Spleen (tissue), 11 donors: ENCODE measurements around the gene SNX13. TPM values are rescaled to one million over a fixed set of nuclear protein-coding genes. Genes with fewer than 3 reads are reported as not detected.

ENCODE experiments used
- DNase-seq: peaks from one replicate; pipeline ENCODE4 v3.0.0-alpha.2; 2020
- H3K27ac ChIP-seq, 8 donors: fragments of 200-600 bp; sonication (generic) in 7 of 8; 1 replicate in 4 of 8; 2 replicates in 4 of 8; pipeline versions ENCODE4 v1.5.0 to v1.8.0; 2016 to 2021; ENCODE audit warnings: inconsistent platforms in 4 of 8, mild to moderate bottlenecking in 4 of 8, moderate library complexity in 1 of 8
- H3K27me3 ChIP-seq, 7 donors: fragments of 200-600 bp; sonication (generic) in 6 of 7; replicated peaks in 1 of 7; 1 replicate in 4 of 7; 2 replicates in 3 of 7; pipeline versions ENCODE4 v1.5.0 to v1.8.0; 2016 to 2021; ENCODE audit warnings: inconsistent platforms in 3 of 7, mild to moderate bottlenecking in 1 of 7
- H3K36me3 ChIP-seq, 6 donors: fragments of 200-600 bp; sonication (generic) in 5 of 6; 1 replicate in 4 of 6; 2 replicates in 2 of 6; pipeline versions ENCODE4 v1.5.0 to v1.8.0; 2016 to 2021; ENCODE audit warnings: inconsistent platforms in 2 of 6
- H3K4me1 ChIP-seq, 6 donors: fragments of 200-600 bp; sonication (generic) in 5 of 6; 1 replicate in 3 of 6; 2 replicates in 3 of 6; pipeline versions ENCODE4 v1.5.0 to v1.8.0; 2016 to 2021; ENCODE audit warnings: inconsistent platforms in 3 of 6
- H3K4me3 ChIP-seq, 8 donors: fragments of 200-600 bp; sonication (generic) in 7 of 8; 1 replicate in 4 of 8; 2 replicates in 4 of 8; pipeline versions ENCODE4 v1.5.0 to v1.8.0; 2016 to 2021; ENCODE audit warnings: inconsistent platforms in 4 of 8, mild to moderate bottlenecking in 4 of 8, moderate library complexity in 2 of 8
- H3K9me3 ChIP-seq, 8 donors: fragments of 200-600 bp; sonication (generic) in 7 of 8; 1 replicate in 4 of 8; 2 replicates in 4 of 8; pipeline versions ENCODE4 v1.5.0 to v1.8.0; 2016 to 2021; ENCODE audit warnings: inconsistent platforms in 4 of 8
- POLR2A ChIP-seq, 3 donors: fragments of 450-650 bp; IDR thresholded peaks; one replicate each; pipeline ENCODE4 v1.5.1; 2017; ENCODE audit warnings: antibody characterized with exemption in 3 of 3, mild to moderate bottlenecking in 1 of 3
- POLR2AphosphoS5 ChIP-seq, 3 donors: sonication (generic); formaldehyde crosslinking; IDR thresholded peaks; one replicate each; pipeline ENCODE4 v1.5.1; 2017; ENCODE audit warnings: antibody characterized with exemption in 3 of 3
- WGBS, 5 donors: extraction: QIAGEN DNeasy Blood & Tissue Kit in 3 of 5; methylation state at CpG; one replicate each; pipeline versions ENCODE4 v1.1.5 to v1.1.7; 2013 to 2018; 5-methylcytosine and 5-hydroxymethylcytosine counted together
- intact Hi-C: fragments of 100-400 bp; cut with DNase I; formaldehyde crosslinking; loops from one replicate; pipeline ENCODE4 v1.15.0; 2023; ENCODE audit warnings: low total_unique reads
- polyA plus RNA-seq, 3 donors: library from polyadenylated mRNA; stranded (reverse); fragments of 200-250 nt; gene quantifications; one replicate each; pipeline ENCODE4 v1.2.1, GENCODE V29; 2013
- total RNA-seq, 7 donors: library from RNA; depleted of rRNA in 3 of 7; stranded (reverse); fragments of >200 nt in 3 of 7; fragmentation: NEBNext Ultra II Directional in 4 of 7; extraction: Animal tissue kit (Norgen Biotek cat#: 25700) in 4 of 7; gene quantifications; one replicate each; pipeline versions ENCODE4 v1.1.0 to v1.2.1, GENCODE V29; 2016 to 2021
- TF ChIP-seq, protein P1 (sequence below), 11 experiments: fragments of 200-600 bp in 7 of 11; fragments of 450-650 bp in 4 of 11; sonication (generic) in 4 of 11; IDR thresholded peaks in 8 of 11; conservative IDR thresholded peaks in 3 of 11; 1 replicate in 7 of 11; 2 replicates in 4 of 11; pipeline versions ENCODE4 v1.4.0 to v1.8.0; 2016 to 2021; ENCODE audit warnings: antibody characterized with exemption in 11 of 11, inconsistent platforms in 4 of 11, mild to moderate bottlenecking in 1 of 11
- donor health status: healthy with polysubstance abuse.
- donor health status: DM: no; HTN: no; CAD: no; lungs with moderate emphysema.
- donor health status: DM: no; HTN: no; CAD: no.
- donor health status: Bipolar disorder and iron deficiency.
- donor health status: healthy.
- donor health status: DM: no; HTN: no; CAD: no.
- donor health status: DM: yes; HTN: yes; CAD: no.

SNX13 gene
- total and polyA plus RNA-seq, 10 donors, result 5.7 to 79.8 (median 55.8) TPM

DNA sequence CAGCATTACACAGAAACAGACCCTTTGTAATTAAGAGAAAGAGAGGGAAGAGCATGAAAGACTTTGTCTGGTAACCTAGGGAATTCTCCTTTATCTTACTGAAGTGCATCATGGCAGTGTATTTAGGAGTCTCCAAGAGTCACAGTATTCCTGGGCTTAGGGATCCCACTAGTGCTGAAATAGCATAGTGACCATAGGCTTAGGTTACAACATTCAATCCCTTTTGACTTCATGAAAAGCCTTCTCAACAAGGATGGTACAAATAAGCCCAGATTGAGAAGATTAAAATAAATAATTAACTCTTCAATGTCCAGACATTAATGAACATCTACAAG, 76.5 kb downstream of the SNX13 start:
- DNase-seq, result no peak
- Histone ChIP-seq H3K27ac (peak overlapping the region in 1 of 8 donors; percentile 17), H3K27me3 (no peaks in the 10 kb centered on the region), H3K9me3 (peaks cover 0 to 31% (median 24%) of the 10 kb centered on the region in 8 donors), H3K4me3 (no peak overlapping the region), H3K4me1 (peaks cover 0 to 39% (median 10%) of the 10 kb centered on the region in 6 donors), H3K36me3 (peaks cover 5 to 84% (median 47%) of the 10 kb centered on the region in 6 donors)
- TF ChIP-seq, protein P1, sequence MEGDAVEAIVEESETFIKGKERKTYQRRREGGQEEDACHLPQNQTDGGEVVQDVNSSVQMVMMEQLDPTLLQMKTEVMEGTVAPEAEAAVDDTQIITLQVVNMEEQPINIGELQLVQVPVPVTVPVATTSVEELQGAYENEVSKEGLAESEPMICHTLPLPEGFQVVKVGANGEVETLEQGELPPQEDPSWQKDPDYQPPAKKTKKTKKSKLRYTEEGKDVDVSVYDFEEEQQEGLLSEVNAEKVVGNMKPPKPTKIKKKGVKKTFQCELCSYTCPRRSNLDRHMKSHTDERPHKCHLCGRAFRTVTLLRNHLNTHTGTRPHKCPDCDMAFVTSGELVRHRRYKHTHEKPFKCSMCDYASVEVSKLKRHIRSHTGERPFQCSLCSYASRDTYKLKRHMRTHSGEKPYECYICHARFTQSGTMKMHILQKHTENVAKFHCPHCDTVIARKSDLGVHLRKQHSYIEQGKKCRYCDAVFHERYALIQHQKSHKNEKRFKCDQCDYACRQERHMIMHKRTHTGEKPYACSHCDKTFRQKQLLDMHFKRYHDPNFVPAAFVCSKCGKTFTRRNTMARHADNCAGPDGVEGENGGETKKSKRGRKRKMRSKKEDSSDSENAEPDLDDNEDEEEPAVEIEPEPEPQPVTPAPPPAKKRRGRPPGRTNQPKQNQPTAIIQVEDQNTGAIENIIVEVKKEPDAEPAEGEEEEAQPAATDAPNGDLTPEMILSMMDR (IDR thresholded peaks at IDR 0.05 in 8 of 11, conservative IDR thresholded peaks at IDR 0.05 in 3 of 11), result no peak
- no peak for TF ChIP-seq POLR2AphosphoS5 (IDR thresholded peaks at IDR 0.05)
- TF ChIP-seq POLR2A (IDR thresholded peaks at IDR 0.05), result no peak
- intact Hi-C loops, result no loop called here

DNA sequence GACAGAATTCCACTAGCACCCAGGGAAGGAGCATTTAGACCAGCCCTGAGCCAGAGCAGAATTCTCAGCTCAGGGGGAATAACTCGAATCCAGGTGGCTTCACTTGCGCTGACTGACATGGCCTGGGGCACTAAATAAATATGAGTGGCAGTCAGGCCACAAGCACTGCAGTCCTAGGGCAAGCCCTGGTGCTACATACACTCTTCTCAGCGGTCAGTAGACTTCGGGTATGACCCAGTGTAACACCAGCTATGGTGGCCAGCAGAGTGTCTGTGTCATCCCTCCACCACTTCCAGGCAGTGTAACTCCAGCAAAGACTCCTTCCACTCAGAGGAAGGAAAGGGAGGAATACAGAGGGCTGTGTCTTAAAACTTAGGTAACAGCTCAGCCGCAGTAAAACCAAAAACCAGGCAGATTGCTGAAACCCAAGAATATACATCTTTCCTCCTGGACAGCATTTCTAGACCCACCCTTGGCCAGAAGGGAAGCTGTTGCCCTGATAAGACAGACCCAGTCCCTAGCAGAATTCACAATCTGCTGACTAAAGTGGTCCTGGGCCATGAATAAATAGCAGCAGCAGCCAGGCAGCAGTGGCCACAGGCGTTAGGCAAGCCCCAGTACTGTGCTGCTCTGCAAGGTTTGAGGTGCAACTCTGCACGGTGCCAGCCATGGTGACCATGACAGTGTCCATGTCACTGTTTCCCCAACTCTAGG, 77.0 kb downstream of the SNX13 start:
- Histone ChIP-seq H3K4me3 (no peak overlapping the region), H3K27me3 (no peaks in the 10 kb centered on the region), H3K9me3 (peaks cover 0 to 31% (median 24%) of the 10 kb centered on the region in 8 donors), H3K27ac (peak overlapping the region in 1 of 8 donors; percentile 17), H3K36me3 (peaks cover 5 to 79% (median 46%) of the 10 kb centered on the region in 6 donors), H3K4me1 (peaks cover 0 to 39% (median 10%) of the 10 kb centered on the region in 6 donors)
- no peak for TF ChIP-seq POLR2AphosphoS5 (IDR thresholded peaks at IDR 0.05)
- no peak for TF ChIP-seq POLR2A (IDR thresholded peaks at IDR 0.05)
- TF ChIP-seq, protein P1 (IDR thresholded peaks at IDR 0.05 in 8 of 11, conservative IDR thresholded peaks at IDR 0.05 in 3 of 11), result no peak
- no peak for DNase-seq
- intact Hi-C loops, result no loop called here
- WGBS, 5 donors, result 79 to 96% (median 87%) methylated on average over 7 of the region's 7 CpGs

- no peak for TF ChIP-seq POLR2A (IDR thresholded peaks at IDR 0.05)
- TF ChIP-seq POLR2AphosphoS5 (IDR thresholded peaks at IDR 0.05), result no peak
- TF ChIP-seq, protein P1 (IDR thresholded peaks at IDR 0.05 in 8 of 11, conservative IDR thresholded peaks at IDR 0.05 in 3 of 11), result no peak
Measured at GRCh38 chr7:17856251-17856650, 84.0 kb downstream of the SNX13 start.

GRCh38 chr7:17855202-17855601, 85.1 kb downstream of the SNX13 start:
- Histone ChIP-seq H3K9me3 (peaks cover 0 to 20% (median 17%) of the 10 kb centered on the region in 8 donors), H3K36me3 (peaks cover 0 to 64% (median 12%) of the 10 kb centered on the region in 6 donors), H3K4me3 (no peak overlapping the region), H3K27ac (no peak overlapping the region), H3K27me3 (no peaks in the 10 kb centered on the region), H3K4me1 (peaks cover 0 to under 1% (median 0%) of the 10 kb centered on the region in 6 donors)
- no peak for TF ChIP-seq POLR2A (IDR thresholded peaks at IDR 0.05)
- TF ChIP-seq POLR2AphosphoS5 (IDR thresholded peaks at IDR 0.05), result no peak
- TF ChIP-seq, protein P1 (IDR thresholded peaks at IDR 0.05 in 8 of 11, conservative IDR thresholded peaks at IDR 0.05 in 3 of 11), result no peak
- DNase-seq, result no peak
- 3 to 83% (median 50%) methylated on average over 1 of the region's 1 CpG for WGBS, 5 donors
- intact Hi-C loops, result no loop called here

More at GRCh38 chr7:17856251-17856650, 84.0 kb downstream of the SNX13 start:
- Histone ChIP-seq H3K27me3 (no peaks in the 10 kb centered on the region), H3K4me1 (peaks cover 0 to 11% (median 4%) of the 10 kb centered on the region in 6 donors), H3K36me3 (peaks cover 0 to 64% (median 9%) of the 10 kb centered on the region in 6 donors), H3K27ac (no peak overlapping the region), H3K9me3 (peaks cover 0 to 20% (median 17%) of the 10 kb centered on the region in 8 donors), H3K4me3 (no peak overlapping the region)
- WGBS, 5 donors, result 81 to 100% (median 97%) methylated on average over 1 of the region's 1 CpG
- intact Hi-C loops, result no loop called here
- no peak for DNase-seq
